HFF-Myc (cell line): Measurements from ENCODE around the gene FAAP24.
A peak's percentile ranks its signal among the peaks of the same experiment; 100 is the strongest.
"Not testable (repeated sequence)": the region's sequence is repeated elsewhere in the genome, so short reads cannot be mapped to it uniquely, and the experiment has no call there.

Source experiments
- DNase-seq: peaks from one replicate; pipeline ENCODE4 v3.0.0-alpha.2; 2011; ENCODE audit warnings: low read depth; ENCODE audit errors: extremely low read depth
- H3K4me3 ChIP-seq: replicated peaks from 2 replicates; pipeline ENCODE4 v1.5.1; 2011; ENCODE audit warnings: low read depth, mild to moderate bottlenecking, control low read depth, low read length
- TF ChIP-seq, protein P1 (sequence below): IDR thresholded peaks from 2 replicates; pipeline ENCODE4 v1.5.1; 2012; ENCODE audit warnings: mild to moderate bottlenecking, low read depth, low read length, control low read depth; ENCODE audit errors: missing control alignments

The FAAP24 gene

DNA sequence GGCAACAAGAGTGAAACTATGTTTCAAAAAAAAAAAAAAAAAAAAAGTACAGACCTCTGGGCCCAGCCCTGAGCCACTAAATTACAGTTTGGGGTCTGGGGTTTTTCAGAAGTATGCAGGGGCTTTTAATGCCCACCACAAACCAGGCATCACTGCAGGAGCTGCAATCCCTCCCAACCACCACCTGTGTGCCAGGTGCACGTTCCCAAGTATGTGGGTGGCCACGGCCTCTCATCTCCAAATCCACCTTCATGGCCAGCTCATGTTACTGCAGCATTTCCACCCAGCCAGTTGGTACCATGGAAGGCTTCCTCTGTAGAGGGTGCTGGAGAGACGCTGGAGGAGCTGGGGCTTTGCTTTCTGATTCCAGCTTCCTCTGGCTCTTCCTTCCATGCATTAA lies 26.8 kb upstream of the FAAP24 start:
- TF ChIP-seq, protein P1, sequence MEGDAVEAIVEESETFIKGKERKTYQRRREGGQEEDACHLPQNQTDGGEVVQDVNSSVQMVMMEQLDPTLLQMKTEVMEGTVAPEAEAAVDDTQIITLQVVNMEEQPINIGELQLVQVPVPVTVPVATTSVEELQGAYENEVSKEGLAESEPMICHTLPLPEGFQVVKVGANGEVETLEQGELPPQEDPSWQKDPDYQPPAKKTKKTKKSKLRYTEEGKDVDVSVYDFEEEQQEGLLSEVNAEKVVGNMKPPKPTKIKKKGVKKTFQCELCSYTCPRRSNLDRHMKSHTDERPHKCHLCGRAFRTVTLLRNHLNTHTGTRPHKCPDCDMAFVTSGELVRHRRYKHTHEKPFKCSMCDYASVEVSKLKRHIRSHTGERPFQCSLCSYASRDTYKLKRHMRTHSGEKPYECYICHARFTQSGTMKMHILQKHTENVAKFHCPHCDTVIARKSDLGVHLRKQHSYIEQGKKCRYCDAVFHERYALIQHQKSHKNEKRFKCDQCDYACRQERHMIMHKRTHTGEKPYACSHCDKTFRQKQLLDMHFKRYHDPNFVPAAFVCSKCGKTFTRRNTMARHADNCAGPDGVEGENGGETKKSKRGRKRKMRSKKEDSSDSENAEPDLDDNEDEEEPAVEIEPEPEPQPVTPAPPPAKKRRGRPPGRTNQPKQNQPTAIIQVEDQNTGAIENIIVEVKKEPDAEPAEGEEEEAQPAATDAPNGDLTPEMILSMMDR: no peak
- no peak overlapping the region for H3K4me3 ChIP-seq
- DNase-seq: no peak

DNA sequence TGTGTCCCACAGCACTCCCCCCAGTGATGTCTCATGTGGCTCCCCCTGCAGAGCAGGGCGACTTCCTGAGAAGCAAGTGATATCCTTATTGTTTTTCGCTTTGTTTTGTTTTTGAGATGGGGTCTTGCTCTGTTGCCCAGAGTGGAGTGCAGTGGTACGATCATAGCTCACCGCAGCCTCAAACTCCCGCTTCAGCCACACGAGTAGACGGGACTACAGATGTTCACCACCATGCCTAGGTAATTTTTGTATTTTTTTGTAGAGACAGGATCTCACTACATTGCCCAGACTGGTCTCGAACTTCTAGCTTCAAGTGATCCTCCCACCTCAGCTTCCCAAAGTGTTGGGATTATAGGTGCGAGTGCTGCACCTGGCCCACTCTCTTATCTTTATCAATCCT lies 5.3 kb upstream of the FAAP24 start:
- DNase-seq: no peak
- no peak overlapping the region for H3K4me3 ChIP-seq
- TF ChIP-seq, protein P1: no peak

DNA sequence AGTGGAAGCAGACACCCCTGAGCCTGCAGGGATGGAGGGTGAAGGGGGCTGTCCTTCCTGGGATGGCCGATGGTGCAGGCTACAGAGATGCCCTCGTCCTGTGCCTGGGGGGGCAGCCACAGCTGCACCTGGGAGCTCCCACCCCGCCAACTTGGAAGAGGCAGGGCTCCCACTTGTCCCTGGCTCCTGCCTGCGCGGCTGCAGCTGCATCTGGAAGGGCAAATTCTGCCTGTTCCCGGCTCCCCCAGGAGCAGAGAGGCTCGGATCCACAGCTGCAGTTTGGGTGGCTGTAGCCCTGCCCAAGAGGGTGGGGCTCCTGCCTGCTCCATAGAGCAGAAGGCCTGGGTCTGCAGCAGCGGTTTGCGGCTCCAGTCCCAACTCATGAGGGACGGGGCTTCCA lies 2.5 kb upstream of the FAAP24 start:
- no peak for DNase-seq
- TF ChIP-seq, protein P1: no peak

DNA sequence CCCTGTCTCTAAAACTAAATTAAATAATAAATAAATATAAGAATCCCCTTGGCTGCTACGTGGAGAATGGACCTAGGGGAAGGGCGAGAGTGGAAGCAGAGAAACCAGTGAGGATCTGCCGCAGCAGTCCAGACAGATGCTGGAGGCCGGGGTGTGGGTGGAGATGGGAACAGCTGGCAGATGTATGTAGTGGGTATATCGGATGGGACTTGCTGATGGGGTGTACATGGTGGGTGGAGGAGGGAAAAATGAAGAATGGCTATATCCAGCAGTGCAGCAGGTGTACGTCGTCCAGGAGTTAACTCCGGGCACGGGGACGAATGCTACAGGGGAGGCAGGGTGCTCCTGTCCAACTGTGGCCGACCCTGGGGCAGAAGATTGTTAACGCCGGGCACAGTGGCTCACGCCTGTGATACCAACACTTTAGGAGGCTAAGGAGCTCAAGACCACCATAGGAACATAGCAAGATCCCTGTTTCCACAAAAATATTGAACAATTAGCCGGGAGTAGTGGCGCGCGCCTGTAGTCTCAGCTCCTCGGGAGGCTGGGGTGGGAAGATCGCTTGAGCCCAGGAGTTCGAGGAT lies 938 bp upstream of the FAAP24 start:
- TF ChIP-seq, protein P1: no peak
- H3K4me3 ChIP-seq: peak overlapping the region; percentile 67
- DNase-seq: no peak

More for the DNA sequence above, 2.5 kb upstream of the FAAP24 start:
- no peak overlapping the region for H3K4me3 ChIP-seq

DNA sequence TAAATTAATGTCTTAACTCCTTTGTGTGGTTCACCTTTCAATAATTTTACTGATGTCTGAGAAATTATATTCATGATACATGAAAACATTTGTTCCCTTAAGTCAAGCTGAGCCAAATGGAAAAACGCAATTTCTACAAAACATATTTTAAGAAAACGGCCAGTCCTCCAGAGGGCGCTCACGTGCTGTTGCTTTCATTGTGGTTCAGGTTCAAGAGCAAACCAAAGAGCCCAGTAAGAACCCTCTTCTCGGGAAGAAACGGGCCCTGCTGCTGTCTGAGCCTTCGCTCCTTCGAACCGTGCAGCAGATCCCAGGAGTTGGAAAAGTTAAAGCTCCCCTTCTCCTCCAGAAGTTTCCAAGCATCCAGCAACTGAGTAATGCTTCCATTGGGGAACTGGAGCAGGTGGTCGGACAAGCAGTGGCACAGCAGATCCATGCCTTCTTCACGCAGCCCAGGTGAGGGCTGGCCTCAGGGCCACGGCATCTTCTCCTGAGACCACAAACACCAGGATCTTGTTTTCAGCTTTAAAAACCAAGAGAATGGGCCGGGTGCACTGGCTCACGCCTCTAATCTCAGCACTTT lies 4.3 kb downstream of the FAAP24 start:
- TF ChIP-seq, protein P1: peak; percentile 88
- peak; percentile 49 for DNase-seq
- H3K4me3 ChIP-seq: no peak overlapping the region

DNA sequence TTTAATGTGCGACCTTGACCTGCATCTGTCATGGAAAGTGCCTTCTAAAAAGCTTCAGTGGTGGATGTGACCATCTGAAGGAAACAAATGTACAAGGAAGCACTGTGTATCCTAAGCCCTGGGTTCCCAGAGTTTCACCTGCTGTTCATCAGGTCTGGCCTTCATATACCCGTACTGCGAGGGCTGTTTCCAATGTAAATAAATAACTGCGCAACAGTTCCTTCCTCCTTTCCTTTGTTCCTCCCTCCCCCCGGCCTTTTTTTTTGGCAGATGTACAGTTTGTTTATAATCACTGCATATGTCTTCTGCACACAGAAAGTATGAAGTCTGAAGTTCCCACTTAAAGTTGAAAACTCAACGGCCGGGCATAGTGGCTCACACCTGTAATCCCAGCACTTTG lies 5.2 kb downstream of the FAAP24 start:
- DNase-seq: no peak
- TF ChIP-seq, protein P1: no peak
- H3K4me3 ChIP-seq: no peak overlapping the region

DNA sequence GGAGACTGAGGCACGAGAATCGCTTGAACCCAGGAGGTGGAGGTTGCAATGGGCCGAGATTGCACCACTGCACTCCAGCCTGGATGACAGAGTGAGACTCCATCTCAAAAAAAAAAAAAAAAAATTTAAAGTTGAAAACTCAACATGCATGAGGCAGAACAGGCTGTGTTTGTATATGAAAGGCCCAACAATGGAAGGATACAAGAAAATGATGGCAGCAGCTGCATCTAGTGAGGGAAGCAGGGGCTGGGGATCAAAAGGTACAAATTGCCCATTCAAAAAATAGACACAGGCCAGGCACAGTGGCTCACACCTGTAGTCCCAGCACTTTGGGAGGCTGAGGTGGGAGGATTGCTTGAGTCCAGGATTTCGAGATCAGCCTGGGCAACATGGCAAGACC lies 5.8 kb downstream of the FAAP24 start:
- not testable (repeated sequence) for DNase-seq, H3K4me3 ChIP-seq

DNA sequence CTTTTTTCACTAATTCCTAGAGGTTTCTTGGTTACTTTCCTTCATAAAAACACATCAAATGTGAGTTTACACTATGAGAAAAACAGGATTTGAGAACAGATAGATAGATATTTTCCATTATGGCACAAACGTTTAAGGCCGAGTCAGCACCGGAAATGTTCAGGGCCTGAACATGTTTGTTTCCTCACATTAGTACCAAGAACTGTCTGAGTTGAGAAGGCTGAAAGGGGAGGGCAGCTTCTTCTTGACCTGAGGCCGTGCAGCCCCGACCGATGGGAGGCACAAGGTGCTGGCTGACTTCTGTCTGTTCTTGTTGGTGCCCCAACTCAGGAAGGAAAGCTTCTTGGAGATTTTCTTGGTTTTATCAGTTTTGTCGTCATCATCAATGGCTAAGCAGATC lies 7.8 kb downstream of the FAAP24 start:
- H3K4me3 ChIP-seq, DNase-seq: not testable (repeated sequence)

DNA sequence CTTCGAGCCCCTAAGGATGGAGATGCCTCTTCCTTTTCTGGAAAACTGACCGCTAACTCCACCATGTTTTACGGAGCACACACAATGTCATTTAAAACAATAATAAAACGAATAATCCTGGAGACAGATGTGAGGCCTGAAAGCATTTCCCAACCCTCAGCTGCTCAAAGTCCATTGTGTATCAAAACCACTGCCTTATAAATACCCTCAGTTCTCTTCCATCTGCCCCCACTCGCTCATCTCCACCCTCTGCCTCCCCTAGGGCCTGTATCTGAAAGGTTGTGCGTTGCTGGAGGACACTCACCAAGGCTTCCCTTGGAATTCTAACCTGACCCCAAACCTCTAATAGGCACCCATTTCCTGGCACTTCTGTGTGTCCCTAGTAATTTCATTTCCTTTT lies 10.4 kb downstream of the FAAP24 start:
- H3K4me3 ChIP-seq, DNase-seq: not testable (repeated sequence)

DNA sequence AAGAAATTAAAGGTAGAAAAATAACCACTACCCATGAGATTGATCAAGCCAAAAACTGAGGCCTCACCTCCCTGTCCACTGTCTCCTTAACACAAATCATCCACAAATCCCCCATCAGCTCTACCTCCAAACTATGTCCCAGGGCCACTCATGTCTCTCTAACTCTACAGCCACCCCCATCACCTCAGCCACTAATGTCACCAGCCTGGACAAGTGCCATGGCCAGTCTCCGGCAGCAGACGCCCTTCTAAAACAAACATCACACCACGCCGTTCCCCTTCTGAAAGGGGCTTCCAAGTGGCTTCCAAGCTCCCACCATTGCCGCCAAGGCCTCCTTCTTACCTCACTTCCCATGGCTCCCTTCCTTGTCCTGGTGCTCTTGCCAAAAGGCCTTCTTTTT lies 16.2 kb downstream of the FAAP24 start:
- not testable (repeated sequence) for DNase-seq, H3K4me3 ChIP-seq
